ENCODE data around the gene COL15A1.

DNA sequence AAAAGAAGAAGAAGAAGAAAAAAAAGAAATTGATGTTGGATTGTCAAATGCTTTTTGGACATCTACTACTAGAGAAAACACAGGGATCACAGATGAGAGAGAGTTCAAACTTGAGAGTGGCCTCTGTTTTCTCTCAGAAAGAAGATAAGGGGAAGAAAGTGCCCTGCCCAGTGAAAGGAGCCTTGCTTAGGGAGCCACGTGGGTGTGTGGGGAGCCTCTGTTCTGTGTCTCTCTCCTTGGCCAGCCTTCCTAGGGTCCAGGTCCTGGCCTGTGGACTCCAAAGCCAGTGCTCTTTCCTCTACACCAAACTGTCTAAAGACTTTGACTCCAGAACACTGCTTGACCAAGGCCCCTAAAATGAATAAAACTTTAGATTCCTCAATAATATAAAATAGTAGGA lies 22.0 kb upstream of the COL15A1 start:
- TF ChIP-seq, protein P1, sequence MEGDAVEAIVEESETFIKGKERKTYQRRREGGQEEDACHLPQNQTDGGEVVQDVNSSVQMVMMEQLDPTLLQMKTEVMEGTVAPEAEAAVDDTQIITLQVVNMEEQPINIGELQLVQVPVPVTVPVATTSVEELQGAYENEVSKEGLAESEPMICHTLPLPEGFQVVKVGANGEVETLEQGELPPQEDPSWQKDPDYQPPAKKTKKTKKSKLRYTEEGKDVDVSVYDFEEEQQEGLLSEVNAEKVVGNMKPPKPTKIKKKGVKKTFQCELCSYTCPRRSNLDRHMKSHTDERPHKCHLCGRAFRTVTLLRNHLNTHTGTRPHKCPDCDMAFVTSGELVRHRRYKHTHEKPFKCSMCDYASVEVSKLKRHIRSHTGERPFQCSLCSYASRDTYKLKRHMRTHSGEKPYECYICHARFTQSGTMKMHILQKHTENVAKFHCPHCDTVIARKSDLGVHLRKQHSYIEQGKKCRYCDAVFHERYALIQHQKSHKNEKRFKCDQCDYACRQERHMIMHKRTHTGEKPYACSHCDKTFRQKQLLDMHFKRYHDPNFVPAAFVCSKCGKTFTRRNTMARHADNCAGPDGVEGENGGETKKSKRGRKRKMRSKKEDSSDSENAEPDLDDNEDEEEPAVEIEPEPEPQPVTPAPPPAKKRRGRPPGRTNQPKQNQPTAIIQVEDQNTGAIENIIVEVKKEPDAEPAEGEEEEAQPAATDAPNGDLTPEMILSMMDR (conservative IDR thresholded peaks at IDR 0.05; ENCODE audit: low read length) = no peak
- TF ChIP-seq EZH2phosphoT487 (IDR thresholded peaks at IDR 0.05; ENCODE audit: borderline replicate concordance) = no peak
